DOHH2 (cell line): Measurements from ENCODE around the gene SCUBE1.

Experiments used
- H3F3A ChIP-seq: fragments of 200-600 bp; sonication (generic), shearing (Covaris generic); 2 replicates; pipeline ENCODE4 v1.6.0; 2016; ENCODE audit warnings: antibody characterized with exemption, mild to moderate bottlenecking; ENCODE audit not compliant: control insufficient read depth, insufficient read depth
- H3K27ac ChIP-seq: fragments of 200-600 bp; sonication (generic); 2 replicates; pipeline ENCODE4 v1.5.1; 2014; ENCODE audit warnings: low read depth, mild to moderate bottlenecking, low read length, moderate library complexity
- H3K27me3 ChIP-seq: fragments of 200-600 bp; sonication (generic); 2 replicates; pipeline ENCODE4 v1.6.1; 2014; ENCODE audit warnings: mild to moderate bottlenecking, low read length, mixed read lengths; ENCODE audit not compliant: control insufficient read depth
- H3K36me3 ChIP-seq: fragments of 200-600 bp; sonication (generic); 2 replicates; pipeline ENCODE4 v1.6.1; 2014; ENCODE audit warnings: mild to moderate bottlenecking, low read length, moderate library complexity, mixed read lengths; ENCODE audit not compliant: control insufficient read depth
- H3K4me1 ChIP-seq: fragments of 200-600 bp; sonication (generic); 2 replicates; pipeline ENCODE4 v1.6.1; 2014; ENCODE audit warnings: mild to moderate bottlenecking, low read length, mixed read lengths; ENCODE audit not compliant: control insufficient read depth
- H3K4me2 ChIP-seq: fragments of 200-600 bp; sonication (generic); 2 replicates; pipeline ENCODE4 v1.6.0; 2014; ENCODE audit warnings: mild to moderate bottlenecking, low read length, moderate library complexity
- H3K4me3 ChIP-seq: fragments of 200-600 bp; sonication (generic); 2 replicates; pipeline ENCODE4 v1.5.1; 2014; ENCODE audit warnings: mild to moderate bottlenecking, low read length, mixed read lengths
- H3K79me2 ChIP-seq: fragments of 200-600 bp; sonication (generic); 2 replicates; pipeline ENCODE4 v1.6.1; 2014; ENCODE audit warnings: mild to moderate bottlenecking, low read length, mixed read lengths; ENCODE audit not compliant: control insufficient read depth
- H3K9me2 ChIP-seq: fragments of 200-600 bp; sonication (generic); replicated peaks from 2 replicates; pipeline ENCODE4 v1.6.1; 2014; ENCODE audit warnings: mild to moderate bottlenecking, low read length, mixed read lengths; ENCODE audit not compliant: control insufficient read depth
- H3K9me3 ChIP-seq: fragments of 200-600 bp; sonication (generic); 2 replicates; pipeline ENCODE4 v1.6.1; 2014; ENCODE audit warnings: antibody characterized with exemption, low read length, mixed read lengths; ENCODE audit not compliant: control insufficient read depth, insufficient read depth
- H4K20me1 ChIP-seq: fragments of 200-600 bp; sonication (generic); 2 replicates; pipeline ENCODE4 v1.6.0; 2014; ENCODE audit warnings: low read depth, mild to moderate bottlenecking, antibody characterized with exemption, low read length, moderate library complexity; ENCODE audit not compliant: control insufficient read depth, insufficient read depth
- EZH2phosphoT487 ChIP-seq: fragments of 200-600 bp; sonication (generic); IDR thresholded peaks from 2 replicates; pipeline ENCODE4 v1.6.1; 2017; ENCODE audit warnings: borderline replicate concordance, mild to moderate bottlenecking, antibody characterized with exemption, low read length, moderate library complexity, mixed read lengths
- TF ChIP-seq, protein P1 (sequence below): fragments of 200-600 bp; sonication (generic); IDR thresholded peaks from one replicate; pipeline ENCODE4 v1.5.1; 2014; ENCODE audit warnings: antibody characterized with exemption, mild to moderate bottlenecking, low read depth, low read length; ENCODE audit not compliant: poor library complexity, severe bottlenecking

The SCUBE1 gene

DNA sequence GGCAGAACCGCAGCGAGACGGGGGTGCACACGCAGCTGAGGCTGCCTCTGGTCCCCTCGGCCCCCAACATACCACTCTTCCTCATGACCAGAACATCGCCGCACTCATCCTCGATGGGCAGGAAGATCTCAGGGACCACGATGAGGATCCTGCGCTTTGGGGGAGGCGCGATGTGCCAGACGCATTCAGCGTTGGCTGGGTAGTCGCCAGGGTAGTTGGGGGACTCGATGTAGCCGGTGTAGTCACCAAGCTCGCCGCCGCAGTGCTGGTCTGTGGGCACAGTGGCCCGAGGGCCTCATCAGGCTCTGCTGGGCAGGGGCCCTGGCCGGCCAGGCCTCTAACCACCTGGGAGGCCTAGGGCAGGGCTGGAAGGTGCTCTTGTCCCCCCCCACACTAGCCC lies 133.2 kb downstream of the SCUBE1 start:
- no peaks in the 10 kb centered on the region for H4K20me1 ChIP-seq
- no peaks in the 10 kb centered on the region for H3K36me3 ChIP-seq
- no peaks in the 10 kb centered on the region for H3F3A ChIP-seq
- no peaks in the 10 kb centered on the region for H3K9me3 ChIP-seq
- no peaks in the 10 kb centered on the region for H3K4me1 ChIP-seq
- H3K79me2 ChIP-seq: no peaks in the 10 kb centered on the region
- TF ChIP-seq EZH2phosphoT487: no peak
- TF ChIP-seq, protein P1, sequence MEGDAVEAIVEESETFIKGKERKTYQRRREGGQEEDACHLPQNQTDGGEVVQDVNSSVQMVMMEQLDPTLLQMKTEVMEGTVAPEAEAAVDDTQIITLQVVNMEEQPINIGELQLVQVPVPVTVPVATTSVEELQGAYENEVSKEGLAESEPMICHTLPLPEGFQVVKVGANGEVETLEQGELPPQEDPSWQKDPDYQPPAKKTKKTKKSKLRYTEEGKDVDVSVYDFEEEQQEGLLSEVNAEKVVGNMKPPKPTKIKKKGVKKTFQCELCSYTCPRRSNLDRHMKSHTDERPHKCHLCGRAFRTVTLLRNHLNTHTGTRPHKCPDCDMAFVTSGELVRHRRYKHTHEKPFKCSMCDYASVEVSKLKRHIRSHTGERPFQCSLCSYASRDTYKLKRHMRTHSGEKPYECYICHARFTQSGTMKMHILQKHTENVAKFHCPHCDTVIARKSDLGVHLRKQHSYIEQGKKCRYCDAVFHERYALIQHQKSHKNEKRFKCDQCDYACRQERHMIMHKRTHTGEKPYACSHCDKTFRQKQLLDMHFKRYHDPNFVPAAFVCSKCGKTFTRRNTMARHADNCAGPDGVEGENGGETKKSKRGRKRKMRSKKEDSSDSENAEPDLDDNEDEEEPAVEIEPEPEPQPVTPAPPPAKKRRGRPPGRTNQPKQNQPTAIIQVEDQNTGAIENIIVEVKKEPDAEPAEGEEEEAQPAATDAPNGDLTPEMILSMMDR: no peak
- no peaks in the 10 kb centered on the region for H3K9me2 ChIP-seq
- no peak overlapping the region for H3K27ac ChIP-seq
- no peak overlapping the region for H3K4me2 ChIP-seq
- no peaks in the 10 kb centered on the region for H3K27me3 ChIP-seq
- no peak overlapping the region for H3K4me3 ChIP-seq

DNA sequence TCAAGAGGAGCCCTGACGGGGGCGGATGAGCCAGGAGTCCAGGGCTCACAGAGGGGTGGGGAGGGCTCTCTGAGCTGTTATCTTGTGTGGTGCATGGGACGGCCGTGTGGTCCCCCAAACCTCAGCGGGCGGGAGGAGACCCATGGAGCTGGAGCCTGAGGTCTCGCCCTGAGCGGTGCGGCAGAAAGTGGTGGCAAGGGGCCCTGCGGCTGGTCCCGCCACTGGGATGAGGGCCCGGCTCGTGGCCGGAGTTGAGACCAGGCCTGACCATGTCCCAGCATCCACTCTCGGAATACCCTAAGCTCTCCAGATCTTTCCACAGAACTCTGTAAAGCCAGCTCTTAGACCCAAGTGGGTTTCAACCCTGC lies 133.7 kb downstream of the SCUBE1 start:
- Histone ChIP-seq H3K4me3 (no peak overlapping the region), H3F3A (no peaks in the 10 kb centered on the region), H3K36me3 (no peaks in the 10 kb centered on the region), H3K9me3 (no peaks in the 10 kb centered on the region), H3K9me2 (no peaks in the 10 kb centered on the region), H3K79me2 (no peaks in the 10 kb centered on the region), H3K4me1 (no peaks in the 10 kb centered on the region), H4K20me1 (no peaks in the 10 kb centered on the region), H3K27me3 (no peaks in the 10 kb centered on the region), H3K27ac (no peak overlapping the region), H3K4me2 (no peak overlapping the region)
- TF ChIP-seq, protein P1: no peak
- no peak for TF ChIP-seq EZH2phosphoT487

DNA sequence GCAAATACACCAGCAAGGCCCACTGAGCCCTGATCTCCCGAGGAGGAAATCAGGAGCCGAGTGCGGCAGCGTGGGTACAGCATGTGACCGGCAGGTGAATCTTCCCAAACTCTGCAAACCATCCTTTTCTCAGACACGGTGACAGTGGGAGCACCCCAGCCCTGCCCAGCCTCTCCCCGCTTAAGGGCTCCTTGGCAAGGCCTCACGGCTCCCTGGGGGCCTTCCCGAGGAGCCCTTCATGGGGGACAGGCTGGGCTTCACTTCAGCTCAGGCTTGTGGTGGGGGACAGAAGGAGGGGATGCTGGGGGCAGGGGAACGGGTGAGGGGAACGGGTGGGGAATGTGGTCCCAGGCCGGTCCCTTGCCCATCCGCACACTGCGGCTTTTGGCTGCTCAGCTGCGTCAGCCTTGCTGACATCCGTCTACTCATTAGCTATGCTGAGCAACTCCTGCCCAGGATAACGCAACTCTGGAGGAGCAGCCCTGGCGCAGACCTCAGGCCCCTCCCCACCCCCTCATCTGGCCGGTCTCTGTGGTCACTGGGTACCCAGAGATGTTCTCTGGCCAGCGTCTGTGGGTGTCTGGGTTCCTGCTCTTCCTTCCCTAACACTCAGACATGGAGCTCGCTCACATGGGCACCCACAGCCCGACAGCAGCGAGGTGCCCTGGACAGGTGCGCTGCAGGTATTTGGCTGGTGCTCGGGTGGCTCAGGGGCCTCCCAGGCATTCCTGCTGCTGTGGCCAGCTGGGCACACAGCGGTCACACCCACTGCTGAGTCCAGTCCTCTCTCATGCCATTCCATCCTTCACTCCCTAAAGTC lies 134.3 kb downstream of the SCUBE1 start:
- Histone ChIP-seq H3F3A (no peaks in the 10 kb centered on the region), H3K27me3 (no peaks in the 10 kb centered on the region), H3K4me3 (no peak overlapping the region), H3K27ac (no peak overlapping the region), H3K9me3 (no peaks in the 10 kb centered on the region), H3K36me3 (no peaks in the 10 kb centered on the region), H4K20me1 (no peaks in the 10 kb centered on the region), H3K9me2 (no peaks in the 10 kb centered on the region), H3K79me2 (no peaks in the 10 kb centered on the region), H3K4me2 (no peak overlapping the region), H3K4me1 (no peaks in the 10 kb centered on the region)
- TF ChIP-seq, protein P1: no peak
- TF ChIP-seq EZH2phosphoT487: no peak
